ENCODE measurements around the gene TTLL12. TPM values are rescaled to one million over a fixed set of nuclear protein-coding genes. Genes with fewer than 3 reads are reported as not detected.
A peak's percentile ranks its signal among the peaks of the same experiment; 100 is the strongest.

Gene TTLL12
- total RNA-seq, 1 donor from 2014 or later: 53.7 TPM

GRCh38 chr22:43157874-43158546 lies 28.9 kb downstream of the TTLL12 start:
- Histone ChIP-seq H3K27me3 (ENCODE audit: control insufficient read depth, insufficient read depth, low read length) (no peaks in the 10 kb centered on the region), H3K4me3 (ENCODE audit: low read depth, low read length) (no peak overlapping the region), H3K36me3 (ENCODE audit: control insufficient read depth, insufficient read depth, low read length) (peaks cover 48% of the 10 kb centered on the region)
- DNase-seq (ENCODE audit: low read depth) (no peak), FAIRE-seq (no peak)
- no peak for TF ChIP-seq CTCF (IDR thresholded peaks at IDR 0.05; ENCODE audit: insufficient read depth, low read length, severe bottlenecking)

GRCh38 chr22:43156413-43156812 lies 30.5 kb downstream of the TTLL12 start:
- Histone ChIP-seq H3K36me3 (ENCODE audit: control insufficient read depth, insufficient read depth, low read length) (peaks cover 42% of the 10 kb centered on the region), H3K4me3 (ENCODE audit: low read depth, low read length) (no peak overlapping the region), H3K27me3 (ENCODE audit: control insufficient read depth, insufficient read depth, low read length) (no peaks in the 10 kb centered on the region)
- DNase-seq (ENCODE audit: low read depth) (no peak), FAIRE-seq (no peak)
- TF ChIP-seq CTCF (IDR thresholded peaks at IDR 0.05; ENCODE audit: insufficient read depth, low read length, severe bottlenecking): no peak

GRCh38 chr22:43155789-43156188 lies 31.1 kb downstream of the TTLL12 start:
- DNase-seq (ENCODE audit: low read depth) (no peak), FAIRE-seq (no peak)
- Histone ChIP-seq H3K4me3 (ENCODE audit: low read depth, low read length) (no peak overlapping the region), H3K27me3 (ENCODE audit: control insufficient read depth, insufficient read depth, low read length) (no peaks in the 10 kb centered on the region), H3K36me3 (ENCODE audit: control insufficient read depth, insufficient read depth, low read length) (peaks cover 38% of the 10 kb centered on the region)
- no peak for TF ChIP-seq CTCF (IDR thresholded peaks at IDR 0.05; ENCODE audit: insufficient read depth, low read length, severe bottlenecking)

GRCh38 chr22:43154887-43155536 lies 31.9 kb downstream of the TTLL12 start:
- peak; percentile 47 for FAIRE-seq
- no peak for DNase-seq (ENCODE audit: low read depth)
- peaks cover 34% of the 10 kb centered on the region for H3K36me3 ChIP-seq (ENCODE audit: control insufficient read depth, insufficient read depth, low read length)
- no peak overlapping the region for H3K4me3 ChIP-seq (ENCODE audit: low read depth, low read length)
- no peak for TF ChIP-seq CTCF (IDR thresholded peaks at IDR 0.05; ENCODE audit: insufficient read depth, low read length, severe bottlenecking)
- no peaks in the 10 kb centered on the region for H3K27me3 ChIP-seq (ENCODE audit: control insufficient read depth, insufficient read depth, low read length)

GRCh38 chr22:43153899-43154298 lies 33.0 kb downstream of the TTLL12 start:
- DNase-seq (ENCODE audit: low read depth) (no peak), FAIRE-seq (no peak)
- Histone ChIP-seq H3K36me3 (ENCODE audit: control insufficient read depth, insufficient read depth, low read length) (peaks cover 24% of the 10 kb centered on the region), H3K27me3 (ENCODE audit: control insufficient read depth, insufficient read depth, low read length) (no peaks in the 10 kb centered on the region), H3K4me3 (ENCODE audit: low read depth, low read length) (no peak overlapping the region)
- no peak for TF ChIP-seq CTCF (IDR thresholded peaks at IDR 0.05; ENCODE audit: insufficient read depth, low read length, severe bottlenecking)

Measured in bronchial epithelial cell (primary cell).